Activated T-helper 1 cell treated with anti-CD3 and anti-CD28 coated beads, Interleukin-12 subunit alpha, Interleukin-12 subunit beta, Interleukin-2, Interleukin-4 antibody, amounts not matched to agents 30 ng/mL and 10 ng/mL and 1 ng/mL, durations not matched to agents 14 hours and 24 hours and 36 hours (primary cell): Measurements from ENCODE around the gene TTC28. TPM values are rescaled to one million over a fixed set of nuclear protein-coding genes. Genes with fewer than 3 reads are reported as not detected.
"Not testable (repeated sequence)": the region's sequence is repeated elsewhere in the genome, so short reads cannot be mapped to it uniquely, and the experiment has no call there.

Source experiments
- DNase-seq: peaks from one replicate; pipeline ENCODE4 v3.0.0; 2021; ENCODE audit warnings: low spot score
- H3K27ac Mint-ChIP-seq: one replicate; pipeline ENCODE4 v1.8.0; 2021; ENCODE audit warnings: mild to moderate bottlenecking, mixed read lengths
- H3K27me3 Mint-ChIP-seq: one replicate; pipeline ENCODE4 v1.8.0; 2022; ENCODE audit warnings: mild to moderate bottlenecking, moderate library complexity, mixed read lengths; ENCODE audit not compliant: insufficient read depth
- H3K36me3 Mint-ChIP-seq: one replicate; pipeline ENCODE4 v1.8.0; 2021; ENCODE audit warnings: low read depth, mixed read lengths
- H3K4me1 Mint-ChIP-seq: one replicate; pipeline ENCODE4 v1.8.0; 2021; ENCODE audit warnings: low read depth, mixed read lengths
- H3K4me3 Mint-ChIP-seq: one replicate; pipeline ENCODE4 v1.8.0; 2021; ENCODE audit warnings: mild to moderate bottlenecking, moderate library complexity, mixed read lengths
- H3K9me3 Mint-ChIP-seq: one replicate; pipeline ENCODE4 v1.8.0; 2021; ENCODE audit warnings: mixed read lengths
- intact Hi-C: fragments of 100-400 bp; cut with micrococcal nuclease; formaldehyde crosslinking; loops from one replicate; pipeline ENCODE4 v1.15.1; 2024
- total RNA-seq: library from RNA; stranded (reverse); gene quantifications from 2 replicates; pipeline ENCODE4 v1.2.3, GENCODE V29; 2022

Gene TTC28
- total RNA-seq, 1 donor from 2014 or later = 2.4 TPM

DNA sequence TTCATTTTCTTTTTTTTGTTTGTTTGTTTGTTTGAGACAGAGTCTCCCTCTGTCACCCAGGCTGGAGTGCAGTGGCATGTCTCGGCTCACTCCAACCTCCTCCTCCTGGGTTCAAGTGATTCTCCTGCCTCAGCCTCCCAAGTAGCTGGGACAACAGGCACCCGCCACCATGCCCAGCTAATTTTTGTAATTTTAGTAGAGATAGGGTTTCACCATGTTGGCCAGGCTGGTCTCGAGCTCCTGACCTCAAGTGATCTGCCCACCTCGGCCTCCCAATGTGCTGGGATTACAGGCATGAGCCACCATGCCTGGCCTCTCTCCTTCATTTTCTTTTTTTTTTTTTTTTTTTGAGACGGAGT lies 118.9 kb downstream of the TTC28 start:
- intact Hi-C loops, H3K27ac Mint-ChIP-seq, DNase-seq, H3K4me3 Mint-ChIP-seq, H3K36me3 Mint-ChIP-seq, H3K4me1 Mint-ChIP-seq, H3K9me3 Mint-ChIP-seq: not testable (repeated sequence)
- H3K27me3 Mint-ChIP-seq = peaks cover 13% of the 10 kb centered on the region

DNA sequence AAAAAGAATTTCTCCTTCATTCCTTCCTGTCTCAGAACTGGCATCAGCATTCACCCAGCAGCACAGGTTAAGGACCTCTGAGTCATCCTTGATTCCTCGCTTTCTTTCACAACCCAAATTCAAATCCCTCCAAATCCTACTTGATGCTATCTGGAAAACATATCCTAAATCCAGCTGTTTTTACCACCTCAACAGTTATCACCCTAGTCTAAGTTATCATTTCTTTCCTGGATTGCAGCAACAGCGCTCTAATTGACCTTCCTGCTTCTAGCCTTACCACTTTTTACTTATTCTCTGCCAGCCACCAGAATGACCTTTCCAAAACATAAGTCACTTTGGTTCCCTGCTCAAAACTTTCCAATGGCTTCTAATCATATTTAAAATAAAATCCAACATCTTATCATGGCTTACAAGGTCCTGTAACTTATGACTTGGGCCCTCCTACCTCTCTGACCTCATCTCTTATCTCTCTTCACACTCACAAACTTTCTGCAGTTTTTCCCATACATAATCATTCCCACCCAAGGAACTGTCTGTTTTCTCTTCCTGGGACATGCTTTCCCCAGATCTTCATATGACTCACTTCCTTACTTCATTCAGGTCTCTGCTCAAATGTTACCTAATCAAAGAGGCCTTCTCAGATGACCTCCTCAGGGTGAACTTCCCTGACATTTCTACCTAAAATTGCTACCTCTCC lies 119.4 kb downstream of the TTC28 start:
- H3K9me3 Mint-ChIP-seq = no peaks in the 10 kb centered on the region
- no peaks in the 10 kb centered on the region for H3K4me1 Mint-ChIP-seq
- peaks cover 12% of the 10 kb centered on the region for H3K27me3 Mint-ChIP-seq
- H3K27ac Mint-ChIP-seq = no peak overlapping the region
- no peaks in the 10 kb centered on the region for H3K36me3 Mint-ChIP-seq
- H3K4me3 Mint-ChIP-seq = no peak overlapping the region
- intact Hi-C loops = no loop called here
- no peak for DNase-seq

DNA sequence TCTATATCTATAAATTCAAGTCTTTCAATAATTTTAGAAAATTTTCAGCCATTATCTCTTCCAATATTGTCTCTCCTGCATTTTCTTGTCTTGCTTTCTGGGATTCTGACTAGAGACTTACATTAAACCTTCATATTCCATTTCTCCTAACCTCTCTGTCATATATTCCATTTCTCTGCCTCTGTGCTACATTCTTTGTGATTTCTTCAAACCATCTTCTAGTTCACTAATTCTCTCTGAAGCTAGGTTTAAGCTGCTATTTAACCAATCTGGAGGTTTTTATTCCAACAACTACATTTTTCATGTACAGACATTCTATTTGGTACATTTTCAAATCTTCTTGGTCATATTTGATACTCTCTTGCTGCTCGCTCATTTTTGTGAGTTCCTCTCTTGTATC lies 122.5 kb downstream of the TTC28 start:
- DNase-seq = no peak
- Mint-ChIP-seq H3K4me3 (no peak overlapping the region), H3K27ac (no peak overlapping the region), H3K36me3 (no peaks in the 10 kb centered on the region), H3K27me3 (peaks cover 9% of the 10 kb centered on the region), H3K9me3 (no peaks in the 10 kb centered on the region), H3K4me1 (no peaks in the 10 kb centered on the region)
- intact Hi-C loops = no loop called here

DNA sequence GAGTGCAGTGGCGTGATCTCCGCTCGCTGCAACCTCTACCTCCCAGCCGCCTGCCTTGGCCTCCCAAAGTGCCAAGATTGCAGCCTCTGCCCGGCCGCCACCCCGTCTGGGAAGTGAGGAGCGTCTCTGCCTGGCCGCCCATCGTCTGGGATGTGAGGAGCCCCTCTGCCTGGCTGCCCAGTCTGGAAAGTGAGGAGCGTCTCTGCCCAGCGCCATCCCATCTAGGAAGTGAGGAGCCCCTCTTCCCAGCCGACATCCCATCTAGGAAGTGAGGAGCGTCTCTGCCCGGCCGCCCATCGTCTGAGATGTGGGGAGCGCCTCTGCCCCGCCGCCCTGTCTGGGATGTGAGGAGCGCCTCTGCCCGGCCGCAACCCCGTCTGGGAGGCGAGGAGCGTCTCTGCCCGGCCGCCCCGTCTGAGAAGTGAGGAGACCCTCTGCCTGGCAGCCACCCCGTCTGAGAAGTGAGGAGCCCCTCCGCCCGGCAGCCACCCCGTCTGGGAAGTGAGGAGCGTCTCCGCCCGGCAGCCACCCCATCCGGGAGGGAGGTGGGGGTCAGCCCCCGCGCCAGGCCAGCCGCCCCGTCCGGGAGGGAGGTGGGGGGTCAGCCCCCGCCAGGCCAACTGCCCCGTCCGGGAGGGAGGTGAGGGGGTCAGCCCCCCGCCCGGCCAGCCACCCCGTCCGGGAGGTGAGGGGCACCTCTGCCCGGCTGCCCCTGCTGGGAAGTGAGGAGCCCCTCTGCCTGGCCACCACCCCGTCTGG lies 126.4 kb downstream of the TTC28 start:
- H3K9me3 Mint-ChIP-seq, H3K4me3 Mint-ChIP-seq, H3K27ac Mint-ChIP-seq, H3K36me3 Mint-ChIP-seq, intact Hi-C loops, DNase-seq, H3K4me1 Mint-ChIP-seq, H3K27me3 Mint-ChIP-seq: not testable (repeated sequence)

DNA sequence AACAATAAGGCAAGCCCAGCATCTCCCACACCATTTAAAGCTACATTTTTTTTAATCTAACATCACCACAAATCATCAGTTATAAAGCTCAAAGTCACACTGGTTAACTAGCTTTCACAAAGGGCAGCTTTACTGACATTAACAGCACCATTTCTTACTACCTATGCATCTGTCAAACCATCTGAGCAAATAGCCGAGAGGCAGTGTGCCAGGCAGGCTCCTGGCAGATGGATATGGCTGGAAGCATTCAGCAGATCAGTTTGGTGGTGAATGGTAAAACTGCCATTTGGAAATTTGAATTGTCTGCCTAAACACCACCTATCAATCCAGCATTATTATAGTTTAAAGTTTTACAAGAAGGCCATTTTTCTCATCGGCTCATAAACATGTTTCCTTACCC lies 131.2 kb downstream of the TTC28 start:
- Mint-ChIP-seq H3K27me3 (peaks cover 3% of the 10 kb centered on the region), H3K36me3 (no peaks in the 10 kb centered on the region), H3K4me1 (no peaks in the 10 kb centered on the region), H3K4me3 (no peak overlapping the region), H3K9me3 (no peaks in the 10 kb centered on the region), H3K27ac (no peak overlapping the region)
- no peak for DNase-seq
- intact Hi-C loops = no loop called here

DNA sequence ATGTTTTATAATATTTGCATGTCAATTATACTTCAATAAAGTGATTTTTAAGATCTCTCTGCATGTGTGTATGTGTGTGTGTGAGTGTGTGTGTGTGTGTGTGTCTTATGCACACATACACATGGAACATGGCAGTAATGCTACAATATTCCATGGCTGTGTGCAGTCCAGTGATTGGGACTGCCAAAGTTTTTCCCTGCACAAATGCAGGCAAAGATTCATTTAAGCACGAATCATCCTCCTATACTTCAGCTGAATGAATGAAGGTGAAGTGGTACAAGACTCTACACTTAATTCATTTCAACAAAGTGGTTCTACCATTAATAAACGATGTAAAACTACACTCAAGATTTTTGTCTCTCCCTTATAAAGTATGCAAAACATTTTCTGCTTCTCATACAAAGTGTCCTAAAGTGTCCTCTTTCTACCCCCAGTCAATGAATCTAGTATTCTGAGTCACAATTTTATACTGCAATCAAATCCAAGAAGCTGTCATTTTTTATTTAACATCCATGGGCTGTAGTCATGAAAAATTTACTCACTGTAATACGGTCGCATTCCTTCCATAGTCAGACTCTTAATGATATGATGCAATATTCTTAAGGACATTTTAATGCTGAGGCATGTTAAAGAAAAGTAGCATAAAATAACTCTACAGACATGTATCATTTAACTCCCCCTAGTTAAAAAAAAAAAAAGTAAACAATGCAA lies 132.4 kb downstream of the TTC28 start:
- H3K4me1 Mint-ChIP-seq = no peaks in the 10 kb centered on the region
- H3K27me3 Mint-ChIP-seq = peaks cover 3% of the 10 kb centered on the region
- intact Hi-C loops = no loop called here
- H3K9me3 Mint-ChIP-seq = no peaks in the 10 kb centered on the region
- H3K36me3 Mint-ChIP-seq = no peaks in the 10 kb centered on the region
- no peak for DNase-seq
- no peak overlapping the region for H3K4me3 Mint-ChIP-seq
- H3K27ac Mint-ChIP-seq = no peak overlapping the region

DNA sequence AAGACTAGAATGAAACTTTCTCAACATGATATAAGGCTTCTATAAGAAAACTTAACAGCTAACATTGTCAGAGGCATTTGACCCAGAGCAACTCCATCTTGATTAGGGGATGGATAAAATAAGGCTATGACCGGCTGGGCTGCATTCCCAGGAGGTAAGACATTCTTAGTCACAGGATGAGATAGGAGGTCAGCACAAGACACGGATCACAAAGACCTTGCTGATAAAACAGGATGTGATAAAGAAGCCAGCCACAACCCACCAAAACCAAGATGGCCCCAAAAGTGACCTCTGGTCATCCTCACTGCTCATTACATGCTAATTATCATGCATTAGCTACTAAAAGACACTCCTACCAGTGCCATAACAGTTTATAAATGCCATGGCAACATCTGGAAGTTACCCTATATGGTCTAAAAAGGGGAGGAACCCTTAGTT lies 135.2 kb downstream of the TTC28 start:
- intact Hi-C loops = no loop called here
- Mint-ChIP-seq H3K9me3 (no peaks in the 10 kb centered on the region), H3K4me1 (no peaks in the 10 kb centered on the region), H3K27ac (no peak overlapping the region), H3K27me3 (peaks cover 8% of the 10 kb centered on the region), H3K36me3 (no peaks in the 10 kb centered on the region), H3K4me3 (no peak overlapping the region)
- no peak for DNase-seq

DNA sequence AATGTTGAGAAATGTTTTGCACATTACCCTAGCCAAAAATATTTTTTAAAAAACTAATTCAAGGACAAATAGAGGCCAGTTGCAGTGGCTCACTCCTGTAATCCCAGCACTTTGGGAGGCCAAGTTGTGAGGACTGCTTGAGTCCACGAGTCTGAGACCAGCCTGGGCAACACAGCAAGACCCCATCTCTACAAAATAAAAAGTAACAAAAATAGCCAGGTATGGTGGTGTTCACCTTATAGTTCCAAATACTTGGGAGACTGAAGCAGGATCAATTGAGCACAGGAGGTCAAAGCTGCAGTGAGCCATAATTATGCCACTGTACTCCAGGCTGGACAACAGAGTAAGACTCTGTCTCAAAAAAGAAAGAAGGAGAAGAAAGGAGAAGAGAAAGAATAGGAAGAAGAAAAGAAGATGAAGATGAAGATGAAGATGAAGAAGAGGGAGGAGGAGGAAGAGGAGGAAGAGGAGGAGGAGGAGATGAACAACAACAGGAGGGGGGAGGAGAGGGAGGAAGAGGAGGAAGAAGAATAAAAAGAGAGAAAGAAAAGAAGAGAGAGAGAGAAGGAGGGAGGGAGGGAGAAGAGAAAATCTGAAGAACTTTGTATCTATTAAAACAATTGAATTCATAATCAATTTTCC lies 136.5 kb downstream of the TTC28 start:
- H3K27me3 Mint-ChIP-seq = peaks cover 7% of the 10 kb centered on the region
- no peak overlapping the region for H3K4me3 Mint-ChIP-seq
- DNase-seq = no peak
- H3K4me1 Mint-ChIP-seq = no peaks in the 10 kb centered on the region
- no peak overlapping the region for H3K27ac Mint-ChIP-seq
- no peaks in the 10 kb centered on the region for H3K36me3 Mint-ChIP-seq
- no peaks in the 10 kb centered on the region for H3K9me3 Mint-ChIP-seq
- intact Hi-C loops = no loop called here

DNA sequence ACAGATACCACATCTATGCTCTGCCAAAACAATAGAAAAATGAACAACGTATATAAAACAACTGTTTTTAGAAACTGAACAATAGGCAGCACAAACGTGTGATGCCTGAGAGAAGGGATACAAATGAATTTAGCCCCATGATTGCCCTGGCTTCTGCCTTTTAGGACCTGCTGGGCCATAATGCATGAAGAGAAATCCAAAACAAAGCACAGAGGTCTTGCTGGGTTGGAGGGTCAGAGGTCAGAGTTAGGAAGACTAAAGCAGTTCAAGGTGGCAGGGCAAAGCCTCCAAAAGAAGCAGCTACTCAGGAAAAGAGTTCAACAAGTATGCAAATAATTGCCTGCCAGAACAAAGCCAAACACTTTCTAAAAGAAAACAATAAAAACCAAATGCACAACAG lies 138.5 kb downstream of the TTC28 start:
- Mint-ChIP-seq H3K9me3 (no peaks in the 10 kb centered on the region), H3K27me3 (peaks cover 7% of the 10 kb centered on the region), H3K4me1 (no peaks in the 10 kb centered on the region), H3K4me3 (no peak overlapping the region), H3K27ac (no peak overlapping the region), H3K36me3 (no peaks in the 10 kb centered on the region)
- DNase-seq = no peak
- intact Hi-C loops = no loop called here

DNA sequence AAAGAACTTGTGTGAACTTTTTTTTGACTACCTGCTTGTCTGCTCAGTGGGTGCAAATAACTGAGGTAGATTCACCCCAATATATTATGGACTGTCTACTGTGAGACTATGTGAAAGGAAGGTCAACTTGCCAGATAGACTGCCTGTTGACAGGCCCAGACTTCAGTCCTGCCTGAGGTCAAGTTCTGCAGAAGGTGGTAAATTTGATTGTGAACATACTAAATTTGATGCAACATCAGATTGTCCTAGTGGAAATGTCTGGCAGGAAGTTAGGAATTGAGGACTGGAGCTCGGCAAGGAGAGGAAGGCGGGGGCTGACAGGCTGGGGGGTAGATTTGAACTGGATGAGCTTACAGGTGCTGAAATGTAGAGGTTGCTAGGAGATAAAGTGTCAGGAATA lies 140.7 kb downstream of the TTC28 start:
- H3K27ac Mint-ChIP-seq = no peak overlapping the region
- peaks cover 7% of the 10 kb centered on the region for H3K27me3 Mint-ChIP-seq
- no peak for DNase-seq
- H3K4me1 Mint-ChIP-seq = no peaks in the 10 kb centered on the region
- intact Hi-C loops = no loop called here
- no peaks in the 10 kb centered on the region for H3K9me3 Mint-ChIP-seq
- H3K4me3 Mint-ChIP-seq = no peak overlapping the region
- H3K36me3 Mint-ChIP-seq = no peaks in the 10 kb centered on the region

DNA sequence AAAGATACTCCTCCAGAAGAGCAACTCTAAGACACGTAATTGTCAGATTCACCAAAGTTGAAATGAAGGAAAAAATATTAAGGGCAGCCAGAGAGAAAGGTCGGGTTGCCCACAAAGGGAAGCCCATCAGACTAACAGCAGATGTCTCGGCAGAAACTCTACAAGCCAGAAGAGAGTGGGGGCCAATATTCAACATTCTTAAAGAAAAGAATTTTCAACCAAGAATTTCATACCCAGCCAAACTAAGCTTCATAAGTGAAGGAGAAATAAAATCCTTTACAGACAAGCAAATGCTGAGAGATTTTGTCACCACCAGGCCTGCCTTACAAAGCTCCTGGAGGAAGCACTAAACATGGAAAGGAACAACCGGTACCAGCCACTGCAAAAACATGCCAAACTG lies 149.1 kb downstream of the TTC28 start:
- peaks cover 12% of the 10 kb centered on the region for H3K9me3 Mint-ChIP-seq
- H3K4me3 Mint-ChIP-seq, intact Hi-C loops, H3K27me3 Mint-ChIP-seq, H3K4me1 Mint-ChIP-seq, DNase-seq, H3K36me3 Mint-ChIP-seq, H3K27ac Mint-ChIP-seq: not testable (repeated sequence)

DNA sequence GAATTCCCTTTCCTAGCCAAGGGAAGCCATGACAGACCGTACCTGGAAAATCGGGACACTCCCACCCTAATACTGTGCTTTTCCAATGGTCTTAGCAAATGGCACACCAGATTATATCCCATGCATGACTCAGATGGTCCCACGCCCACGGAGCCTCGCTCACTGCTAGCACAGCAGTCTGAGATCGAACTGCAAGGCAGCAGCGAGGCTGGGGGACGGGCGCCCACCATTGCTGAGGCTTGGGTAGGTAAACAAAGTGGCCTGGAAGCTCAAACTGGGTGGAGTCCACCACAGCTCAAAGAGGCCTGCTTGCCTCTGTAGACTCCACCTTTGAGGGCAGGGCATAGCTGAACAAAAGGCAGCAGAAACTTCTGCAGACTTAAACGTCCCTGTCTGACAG lies 150.5 kb downstream of the TTC28 start:
- intact Hi-C loops, H3K27ac Mint-ChIP-seq, H3K4me1 Mint-ChIP-seq, H3K36me3 Mint-ChIP-seq, DNase-seq, H3K4me3 Mint-ChIP-seq, H3K27me3 Mint-ChIP-seq: not testable (repeated sequence)
- H3K9me3 Mint-ChIP-seq = peaks cover 12% of the 10 kb centered on the region

DNA sequence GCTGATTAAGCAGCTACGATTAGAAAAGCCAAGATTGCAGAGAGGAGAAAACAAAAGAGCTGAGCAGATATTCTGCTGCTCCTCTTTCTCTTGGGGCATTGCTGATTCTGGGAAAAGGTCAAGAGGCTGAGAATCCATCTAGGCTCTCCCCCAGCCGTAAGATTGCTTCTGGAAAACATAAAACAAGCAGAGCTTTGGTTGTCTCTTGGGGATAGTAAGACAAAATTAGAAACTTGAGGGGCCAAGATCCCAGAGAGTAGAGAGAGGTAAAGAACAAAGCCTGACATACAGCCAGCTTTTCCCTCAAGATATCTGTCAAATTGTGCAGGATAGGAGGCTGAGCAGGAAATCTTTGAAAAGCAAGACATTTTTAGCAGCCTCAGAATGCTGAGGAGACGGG lies 158.2 kb downstream of the TTC28 start:
- Mint-ChIP-seq H3K4me3 (no peak overlapping the region), H3K27ac (no peak overlapping the region), H3K27me3 (peaks cover 24% of the 10 kb centered on the region), H3K9me3 (no peaks in the 10 kb centered on the region), H3K4me1 (no peaks in the 10 kb centered on the region), H3K36me3 (no peaks in the 10 kb centered on the region)
- DNase-seq = no peak
- intact Hi-C loops = no loop called here
